ENCODE measurements around the gene CIT. TPM values are rescaled to one million over a fixed set of nuclear protein-coding genes. Genes with fewer than 3 reads are reported as not detected.
A peak's percentile ranks its signal among the peaks of the same experiment; 100 is the strongest.

CIT gene
- total RNA-seq, 6 experiments from 2014 or later, result 23.1 to 55.5 (median 48.3) TPM

- DNase-seq, result no peak
- Mint-ChIP-seq H3K9me3 (no peaks in the 10 kb centered on the region), H3K27me3 (ENCODE audit: insufficient read depth) (peaks cover 2% of the 10 kb centered on the region), H3K4me1 (ENCODE audit: low read depth) (peaks cover 10% of the 10 kb centered on the region), H3K36me3 (ENCODE audit: low read depth) (peaks cover 3% of the 10 kb centered on the region; the same call in 1 of the 2 replicates), H3K27ac (no peak overlapping the region), H3K4me3 (no peak overlapping the region)
- TF ChIP-seq CTCF (IDR thresholded peaks at IDR 0.05), result no peak
These were observed 85.7 kb downstream of the CIT start for GRCh38 chr12:119791453-119791852.

GRCh38 chr12:119788786-119789185, 88.3 kb downstream of the CIT start:
- Mint-ChIP-seq H3K27me3 (ENCODE audit: insufficient read depth) (peaks cover 2% of the 10 kb centered on the region), H3K27ac (peak overlapping the region; percentile 38; the same call in 1 of the 2 replicates), H3K4me3 (no peak overlapping the region), H3K9me3 (peaks cover 5% of the 10 kb centered on the region; the same call in 1 of the 2 replicates), H3K4me1 (ENCODE audit: low read depth) (peaks cover 10% of the 10 kb centered on the region), H3K36me3 (ENCODE audit: low read depth) (peaks cover 24% of the 10 kb centered on the region)
- no peak for TF ChIP-seq CTCF (IDR thresholded peaks at IDR 0.05)
- DNase-seq, result peak; percentile 9

- no peak for TF ChIP-seq CTCF (IDR thresholded peaks at IDR 0.05)
- H3K27ac Mint-ChIP-seq, result no peak overlapping the region
- peaks cover 2% of the 10 kb centered on the region for H3K27me3 Mint-ChIP-seq (ENCODE audit: insufficient read depth)
- DNase-seq, result no peak
- H3K4me3 Mint-ChIP-seq, result no peak overlapping the region
- H3K9me3 Mint-ChIP-seq, result peaks cover 5% of the 10 kb centered on the region; the same call in 1 of the 2 replicates
- peaks cover 10% of the 10 kb centered on the region for H3K4me1 Mint-ChIP-seq (ENCODE audit: low read depth)
- H3K36me3 Mint-ChIP-seq (ENCODE audit: low read depth), result peaks cover 24% of the 10 kb centered on the region
These were observed 90.6 kb downstream of the CIT start for GRCh38 chr12:119786539-119786938.

GRCh38 chr12:119784673-119785072, 92.4 kb downstream of the CIT start:
- DNase-seq, result no peak
- TF ChIP-seq CTCF (IDR thresholded peaks at IDR 0.05), result no peak
- Mint-ChIP-seq H3K27me3 (ENCODE audit: insufficient read depth) (peaks cover 2% of the 10 kb centered on the region), H3K27ac (no peak overlapping the region), H3K9me3 (peaks cover 5% of the 10 kb centered on the region; the same call in 1 of the 2 replicates), H3K4me1 (ENCODE audit: low read depth) (peaks cover 22% of the 10 kb centered on the region), H3K4me3 (no peak overlapping the region), H3K36me3 (ENCODE audit: low read depth) (peaks cover 33% of the 10 kb centered on the region)

GRCh38 chr12:119783787-119784186, 93.3 kb downstream of the CIT start:
- Mint-ChIP-seq H3K4me3 (no peak overlapping the region), H3K36me3 (ENCODE audit: low read depth) (peaks cover 37% of the 10 kb centered on the region), H3K4me1 (ENCODE audit: low read depth) (peaks cover 18% of the 10 kb centered on the region), H3K27ac (peak overlapping the region; percentile 13; the same call in 1 of the 2 replicates), H3K27me3 (ENCODE audit: insufficient read depth) (peaks cover 2% of the 10 kb centered on the region), H3K9me3 (peaks cover 5% of the 10 kb centered on the region; the same call in 1 of the 2 replicates)
- no peak for TF ChIP-seq CTCF (IDR thresholded peaks at IDR 0.05)
- no peak for DNase-seq

Data from HFFc6 (cell line).